Activated naive CD4-positive, alpha-beta T cell treated with anti-CD3 and anti-CD28 coated beads for 36 hours (primary cell): ENCODE measurements around the gene MGST2. TPM values are rescaled to one million over a fixed set of nuclear protein-coding genes. Genes with fewer than 3 reads are reported as not detected.

Experiments used
- CTCF ChIA-PET: fragments of 350-600 bp; sonication (Branson Sonifier 250); formaldehyde crosslinking; loops from one replicate; lab custom pipeline; 2021; ENCODE audit warnings: antibody characterized with exemption; lab: Charles Lee
- DNase-seq: peaks from one replicate; pipeline ENCODE4 v3.0.0-alpha.2; 2020
- H3K27ac Mint-ChIP-seq: one replicate; pipeline ENCODE4 v1.8.0; 2021; ENCODE audit warnings: mild to moderate bottlenecking, mixed read lengths
- H3K27me3 Mint-ChIP-seq: one replicate; pipeline ENCODE4 v1.8.0; 2021; ENCODE audit warnings: low read depth, mixed read lengths
- H3K36me3 Mint-ChIP-seq: one replicate; pipeline ENCODE4 v1.8.0; 2021; ENCODE audit warnings: low read depth, mixed read lengths
- H3K4me1 Mint-ChIP-seq: one replicate; pipeline ENCODE4 v1.8.0; 2021; ENCODE audit warnings: low read depth, mixed read lengths
- H3K4me3 Mint-ChIP-seq: one replicate; pipeline ENCODE4 v1.8.0; 2021; ENCODE audit warnings: mild to moderate bottlenecking, moderate library complexity, mixed read lengths
- H3K9me3 Mint-ChIP-seq: one replicate; pipeline ENCODE4 v1.8.0; 2021; ENCODE audit warnings: mixed read lengths
- intact Hi-C: fragments of 100-400 bp; cut with micrococcal nuclease; formaldehyde crosslinking; loops from one replicate; pipeline ENCODE4 v1.15.1; 2023
- total RNA-seq, 2 experiments: library from RNA; stranded (reverse); gene quantifications; one replicate each; pipeline ENCODE4 v1.2.3, GENCODE V29; 2021

The MGST2 gene
- total RNA-seq, 2 experiments from 2014 or later, result 5.4 to 6.2 TPM

DNA sequence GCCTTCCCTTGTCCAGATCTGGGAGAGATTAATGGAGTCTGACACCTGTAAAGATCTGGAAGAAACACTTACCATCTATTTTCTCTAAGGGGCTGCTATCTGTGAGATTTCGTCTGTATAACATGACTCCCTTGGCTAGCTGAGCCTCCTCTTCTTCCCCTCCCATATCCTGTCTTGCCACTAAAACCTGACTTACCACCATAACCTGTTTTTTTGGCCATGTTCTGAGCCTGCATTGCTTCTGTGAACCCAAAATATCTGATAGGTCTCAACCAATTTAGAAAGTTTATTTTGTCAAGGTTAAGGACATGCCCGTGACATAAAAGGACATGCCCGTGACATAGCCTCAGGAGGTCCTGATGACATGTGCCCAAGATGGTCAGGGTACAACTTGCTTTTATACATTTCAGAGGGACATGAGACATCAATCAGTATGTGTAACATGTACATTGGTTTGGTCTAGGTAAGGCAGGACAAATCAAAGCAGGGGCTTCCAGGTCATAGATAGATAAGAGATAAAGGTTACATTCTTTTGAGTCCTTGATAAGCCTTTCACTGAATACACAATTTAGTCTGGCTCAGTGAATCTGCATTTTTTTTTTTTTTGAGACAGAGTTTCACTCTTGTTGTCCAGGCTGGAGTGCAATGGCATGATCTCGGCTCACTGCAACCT lies 11.4 kb downstream of the MGST2 start:
- intact Hi-C loops, result no loop called here
- CTCF ChIA-PET, result interaction anchor here (1.1 kb wide), 1 partner anchor 56 kb away, joined by 4 read pairs; no protein-coding TSS in a partner anchor
- no peak for DNase-seq
- H3K36me3 Mint-ChIP-seq, result no peaks in the 10 kb centered on the region
- H3K9me3 Mint-ChIP-seq, result no peaks in the 10 kb centered on the region
- H3K27ac Mint-ChIP-seq, result no peak overlapping the region
- H3K27me3 Mint-ChIP-seq, result no peaks in the 10 kb centered on the region
- H3K4me1 Mint-ChIP-seq, result no peaks in the 10 kb centered on the region
- H3K4me3 Mint-ChIP-seq, result no peak overlapping the region

DNA sequence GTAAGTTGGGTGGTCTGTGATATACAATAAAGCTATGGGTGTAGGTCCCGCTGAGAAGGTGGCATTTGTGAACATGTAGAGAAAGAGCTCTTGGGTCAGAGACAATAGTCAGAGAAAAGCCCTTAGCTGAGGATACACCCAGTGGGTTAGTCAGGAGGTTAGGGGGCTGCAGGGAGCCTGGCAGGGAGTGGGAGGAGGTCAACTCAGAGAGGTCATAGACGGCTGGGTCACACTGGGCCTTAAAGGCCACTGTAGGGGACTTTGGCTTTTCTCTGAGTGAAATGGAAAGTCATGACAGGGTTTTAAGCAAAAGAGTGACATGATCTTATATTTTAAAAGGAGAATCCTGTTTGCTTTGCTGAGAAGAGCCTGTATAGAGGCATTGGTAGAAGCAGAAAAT lies 16.7 kb downstream of the MGST2 start:
- Mint-ChIP-seq H3K27ac (peak overlapping the region; percentile 10), H3K4me1 (peaks cover 5% of the 10 kb centered on the region), H3K4me3 (no peak overlapping the region), H3K36me3 (no peaks in the 10 kb centered on the region), H3K27me3 (no peaks in the 10 kb centered on the region), H3K9me3 (peaks cover 2% of the 10 kb centered on the region)
- CTCF ChIA-PET, result interaction anchor here (0.6 to 1.0 kb wide), 2 partner anchors 16 to 26 kb away, joined by 3 read pairs; partner anchors contain the start of gene MGST2
- no peak for DNase-seq
- intact Hi-C loops, result no loop called here

DNA sequence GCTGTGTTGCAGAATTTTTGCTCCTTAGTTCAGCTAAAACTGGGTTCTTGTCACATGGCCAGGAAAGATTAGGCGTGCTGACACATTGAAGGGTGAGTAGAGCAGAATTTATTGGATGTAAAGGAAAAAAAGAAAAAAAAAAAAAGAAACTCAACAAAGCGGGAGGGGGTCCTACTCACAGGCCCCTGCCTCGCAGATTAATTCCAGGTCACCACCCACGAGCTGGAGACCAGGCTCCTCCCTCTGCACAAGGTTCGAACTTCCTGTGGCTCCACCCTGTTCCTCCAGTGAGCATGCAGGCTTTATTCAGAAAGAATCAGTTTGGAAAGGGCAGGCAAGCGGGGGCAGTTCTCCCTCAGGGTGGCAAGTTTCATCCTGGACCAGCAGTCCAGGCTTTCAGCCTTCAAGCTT lies 17.1 kb downstream of the MGST2 start:
- H3K4me3 Mint-ChIP-seq, result no peak overlapping the region
- no peaks in the 10 kb centered on the region for H3K36me3 Mint-ChIP-seq
- H3K4me1 Mint-ChIP-seq, result peaks cover 5% of the 10 kb centered on the region
- DNase-seq, result no peak
- intact Hi-C loops, result no loop called here
- CTCF ChIA-PET, result interaction anchor here (0.6 kb wide), 2 partner anchors 26 to 30 kb away, joined by 3 read pairs; no protein-coding TSS in a partner anchor
- peak overlapping the region; percentile 10 for H3K27ac Mint-ChIP-seq
- peaks cover 2% of the 10 kb centered on the region for H3K9me3 Mint-ChIP-seq
- H3K27me3 Mint-ChIP-seq, result no peaks in the 10 kb centered on the region

DNA sequence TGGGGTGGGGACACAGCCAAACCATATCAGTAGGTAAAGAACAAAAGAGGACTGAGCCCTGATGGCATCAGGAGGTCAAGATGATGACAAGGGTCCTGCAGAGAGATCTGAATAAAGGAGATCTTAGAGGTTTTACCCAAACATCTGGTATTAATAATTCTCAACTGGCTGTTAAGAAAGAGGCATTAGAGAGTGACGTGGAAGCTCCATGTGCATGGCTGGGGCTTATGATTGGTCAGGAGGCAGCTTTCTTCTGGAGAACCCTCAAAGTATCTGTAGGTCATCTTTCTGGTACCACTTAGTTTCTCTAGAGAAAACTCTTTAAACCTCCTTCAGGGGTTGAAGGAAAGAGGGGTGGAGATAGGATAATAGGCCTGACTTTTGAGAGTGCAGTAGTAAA lies 18.7 kb downstream of the MGST2 start:
- Mint-ChIP-seq H3K27me3 (no peaks in the 10 kb centered on the region), H3K4me1 (peaks cover 5% of the 10 kb centered on the region), H3K9me3 (peaks cover 2% of the 10 kb centered on the region), H3K36me3 (no peaks in the 10 kb centered on the region), H3K4me3 (no peak overlapping the region), H3K27ac (no peak overlapping the region)
- DNase-seq, result no peak
- intact Hi-C loops, result no loop called here
- CTCF ChIA-PET, result interaction anchor here (1.3 kb wide), 1 partner anchor 29 kb away, joined by 3 read pairs; no protein-coding TSS in a partner anchor

DNA sequence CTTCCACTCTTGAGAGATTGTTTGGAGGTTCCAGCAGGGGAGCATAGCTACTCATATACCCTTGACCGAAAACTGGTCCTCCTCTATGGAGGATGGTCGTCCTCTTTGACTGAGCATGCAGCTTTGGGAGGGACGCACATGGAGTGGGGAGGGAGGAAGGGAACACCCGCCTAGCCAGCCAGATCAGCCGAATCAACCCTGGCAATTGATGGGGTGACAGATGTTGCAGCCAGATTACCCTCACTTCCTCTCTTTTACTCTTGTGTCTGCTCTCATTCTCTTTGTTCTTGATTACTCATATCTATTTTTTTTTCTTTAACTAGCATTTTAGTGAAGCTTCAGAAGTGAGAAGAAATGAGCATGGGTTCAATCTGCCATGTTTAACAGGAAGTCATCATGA lies 19.6 kb downstream of the MGST2 start:
- H3K36me3 Mint-ChIP-seq, result no peaks in the 10 kb centered on the region
- H3K4me3 Mint-ChIP-seq, result no peak overlapping the region
- H3K27me3 Mint-ChIP-seq, result no peaks in the 10 kb centered on the region
- peaks cover 5% of the 10 kb centered on the region for H3K4me1 Mint-ChIP-seq
- CTCF ChIA-PET, result interaction anchor here (1.3 kb wide), 1 partner anchor 30 kb away, joined by 3 read pairs; no protein-coding TSS in a partner anchor
- intact Hi-C loops, result loop anchor here (1.0 kb wide), 2 partner anchors 20 to 28 kb away; partner anchors contain the start of gene MGST2
- H3K9me3 Mint-ChIP-seq, result peaks cover 2% of the 10 kb centered on the region
- H3K27ac Mint-ChIP-seq, result no peak overlapping the region
- peak; percentile 34 for DNase-seq

DNA sequence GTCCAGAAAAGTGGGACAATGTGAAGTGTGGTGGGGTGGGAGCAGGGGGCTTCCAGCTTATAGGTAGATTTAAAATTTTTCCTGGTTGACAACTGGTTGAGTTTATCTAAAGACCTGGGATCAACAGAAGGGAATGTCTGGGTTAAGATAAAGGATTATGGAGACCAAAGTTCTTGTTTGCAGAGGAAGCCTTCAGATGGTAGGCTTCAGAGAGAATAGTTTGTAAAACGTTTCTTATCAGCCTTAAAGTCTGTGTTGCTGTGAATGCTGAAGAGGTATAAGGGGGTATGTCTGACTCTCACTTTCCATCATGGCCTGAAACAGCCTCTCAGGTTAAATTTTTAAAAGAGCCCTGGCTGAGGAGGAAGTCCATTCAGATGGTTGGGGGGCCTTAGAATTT lies 20.5 kb downstream of the MGST2 start:
- intact Hi-C loops, result no loop called here
- H3K27ac Mint-ChIP-seq, result no peak overlapping the region
- no peaks in the 10 kb centered on the region for H3K27me3 Mint-ChIP-seq
- peaks cover 2% of the 10 kb centered on the region for H3K9me3 Mint-ChIP-seq
- CTCF ChIA-PET, result no interaction called here
- no peak for DNase-seq
- H3K4me1 Mint-ChIP-seq, result peaks cover 5% of the 10 kb centered on the region
- H3K4me3 Mint-ChIP-seq, result no peak overlapping the region
- H3K36me3 Mint-ChIP-seq, result no peaks in the 10 kb centered on the region

DNA sequence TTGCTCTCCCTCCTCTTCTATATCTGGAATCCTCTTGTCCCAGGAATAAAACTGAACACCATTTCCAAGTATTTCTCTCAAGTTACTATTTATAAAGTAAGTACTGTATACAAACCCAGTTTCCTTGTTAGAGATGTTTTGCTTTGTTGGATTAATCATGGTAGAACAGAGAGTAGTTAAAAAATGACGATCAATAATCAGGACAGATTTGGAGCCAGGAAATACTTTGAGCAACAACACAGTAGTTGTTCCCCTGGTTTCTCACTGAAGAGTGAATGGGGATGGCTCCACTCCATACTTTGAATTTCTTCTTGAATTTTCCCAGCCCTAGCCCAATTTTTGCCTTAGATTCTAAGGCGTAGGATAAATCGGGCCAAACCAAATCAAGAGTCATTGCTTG lies 21.4 kb downstream of the MGST2 start:
- no peak for DNase-seq
- H3K27me3 Mint-ChIP-seq, result no peaks in the 10 kb centered on the region
- CTCF ChIA-PET, result no interaction called here
- intact Hi-C loops, result no loop called here
- peaks cover 5% of the 10 kb centered on the region for H3K4me1 Mint-ChIP-seq
- no peak overlapping the region for H3K4me3 Mint-ChIP-seq
- H3K36me3 Mint-ChIP-seq, result no peaks in the 10 kb centered on the region
- H3K9me3 Mint-ChIP-seq, result peaks cover 2% of the 10 kb centered on the region
- no peak overlapping the region for H3K27ac Mint-ChIP-seq

DNA sequence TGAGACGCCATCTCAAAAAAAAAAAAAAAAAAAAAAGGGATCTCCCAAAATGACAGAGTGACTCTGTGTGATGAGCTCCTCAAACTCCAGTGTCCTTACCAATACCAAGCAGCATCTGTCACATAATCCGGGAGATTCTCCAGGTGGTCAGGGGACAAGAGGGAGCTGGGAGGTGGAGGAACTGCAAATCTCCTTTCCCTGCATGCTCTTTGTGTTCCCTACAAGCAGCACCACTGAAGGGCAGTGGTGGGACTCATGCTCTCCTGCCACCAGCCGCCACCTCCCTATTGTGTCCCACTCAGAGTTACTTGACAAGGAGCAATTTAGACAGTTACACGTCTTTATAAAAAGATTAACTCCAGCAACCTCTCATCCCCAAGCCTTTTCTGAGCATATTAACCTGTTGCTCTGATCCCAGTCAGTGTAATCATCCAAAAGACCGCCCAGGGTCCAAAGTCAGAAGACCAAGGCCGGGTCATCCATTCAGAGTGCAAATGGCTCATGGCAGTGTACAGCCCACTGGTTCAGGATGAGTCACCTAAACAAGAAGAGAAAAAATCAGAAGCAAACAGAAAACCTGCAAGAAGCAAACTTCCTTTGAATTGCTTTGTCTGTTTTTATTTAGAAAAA lies 23.6 kb downstream of the MGST2 start:
- no peak overlapping the region for H3K27ac Mint-ChIP-seq
- CTCF ChIA-PET, result interaction anchor here (0.7 kb wide), 1 partner anchor 32 kb away, joined by 3 read pairs; no protein-coding TSS in a partner anchor
- H3K4me3 Mint-ChIP-seq, result no peak overlapping the region
- DNase-seq, result no peak
- peaks cover 5% of the 10 kb centered on the region for H3K4me1 Mint-ChIP-seq
- peaks cover 2% of the 10 kb centered on the region for H3K9me3 Mint-ChIP-seq
- H3K36me3 Mint-ChIP-seq, result no peaks in the 10 kb centered on the region
- H3K27me3 Mint-ChIP-seq, result no peaks in the 10 kb centered on the region
- intact Hi-C loops, result no loop called here

DNA sequence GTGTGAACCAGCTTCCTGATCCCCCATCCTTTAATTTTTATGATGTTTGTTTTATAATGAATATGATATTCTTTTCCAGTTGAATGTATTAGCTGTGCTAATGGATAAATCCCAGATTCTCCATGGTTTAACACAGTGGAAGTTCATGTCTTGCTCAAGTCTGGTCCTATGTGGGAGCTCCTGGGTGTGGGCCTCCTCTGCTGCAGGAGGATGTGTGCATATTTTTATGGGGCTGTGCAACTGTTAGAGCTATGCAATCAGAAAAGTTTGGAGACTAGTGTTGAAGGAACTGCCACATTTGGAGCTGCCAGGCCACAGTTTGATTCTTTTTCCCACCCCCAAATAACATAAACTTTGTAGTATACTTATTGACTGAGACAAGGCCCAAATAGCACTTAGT lies 24.8 kb downstream of the MGST2 start:
- intact Hi-C loops, result no loop called here
- H3K9me3 Mint-ChIP-seq, result no peaks in the 10 kb centered on the region
- no peak overlapping the region for H3K27ac Mint-ChIP-seq
- no peaks in the 10 kb centered on the region for H3K4me1 Mint-ChIP-seq
- no peak for DNase-seq
- H3K36me3 Mint-ChIP-seq, result no peaks in the 10 kb centered on the region
- no peak overlapping the region for H3K4me3 Mint-ChIP-seq
- CTCF ChIA-PET, result interaction anchor here (0.6 to 1.1 kb wide), 3 partner anchors 8 to 34 kb away, joined by 4 to 5 read pairs (median 4); no protein-coding TSS in a partner anchor
- H3K27me3 Mint-ChIP-seq, result no peaks in the 10 kb centered on the region

DNA sequence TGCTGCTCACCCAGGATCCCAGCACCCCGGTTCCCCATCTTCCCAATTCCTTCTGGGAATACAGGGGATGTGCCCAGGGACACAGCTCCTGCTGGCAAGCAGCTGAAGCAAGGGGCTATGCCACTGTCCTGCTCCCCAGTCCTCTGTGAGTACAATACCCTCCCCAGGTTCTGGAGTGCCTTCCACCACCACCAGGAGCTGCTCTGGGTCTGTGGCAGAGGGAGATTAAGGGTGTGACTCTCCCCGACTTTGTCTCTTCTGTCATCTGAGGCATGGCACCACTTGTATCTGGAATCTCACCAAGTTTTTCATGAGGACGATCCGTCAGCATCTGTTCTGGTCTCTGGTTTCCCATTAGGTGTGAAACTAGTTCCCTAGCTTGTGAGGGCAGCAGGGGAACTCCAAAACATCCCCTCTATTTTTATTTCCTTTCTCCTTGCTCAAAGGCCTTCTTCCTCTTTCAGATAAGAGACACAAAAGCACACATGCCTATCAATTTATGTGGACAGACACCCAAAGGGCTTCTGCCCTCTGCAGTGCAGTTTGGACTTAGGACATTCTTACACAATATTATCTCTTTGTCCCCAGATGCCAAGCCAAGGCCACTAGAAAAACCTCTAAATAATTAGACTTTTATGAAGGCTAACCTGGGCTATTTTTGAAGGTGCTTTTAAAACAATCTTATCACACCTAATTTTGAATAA lies 26.8 kb downstream of the MGST2 start:
- CTCF ChIA-PET, result no interaction called here
- no peak overlapping the region for H3K4me3 Mint-ChIP-seq

DNA sequence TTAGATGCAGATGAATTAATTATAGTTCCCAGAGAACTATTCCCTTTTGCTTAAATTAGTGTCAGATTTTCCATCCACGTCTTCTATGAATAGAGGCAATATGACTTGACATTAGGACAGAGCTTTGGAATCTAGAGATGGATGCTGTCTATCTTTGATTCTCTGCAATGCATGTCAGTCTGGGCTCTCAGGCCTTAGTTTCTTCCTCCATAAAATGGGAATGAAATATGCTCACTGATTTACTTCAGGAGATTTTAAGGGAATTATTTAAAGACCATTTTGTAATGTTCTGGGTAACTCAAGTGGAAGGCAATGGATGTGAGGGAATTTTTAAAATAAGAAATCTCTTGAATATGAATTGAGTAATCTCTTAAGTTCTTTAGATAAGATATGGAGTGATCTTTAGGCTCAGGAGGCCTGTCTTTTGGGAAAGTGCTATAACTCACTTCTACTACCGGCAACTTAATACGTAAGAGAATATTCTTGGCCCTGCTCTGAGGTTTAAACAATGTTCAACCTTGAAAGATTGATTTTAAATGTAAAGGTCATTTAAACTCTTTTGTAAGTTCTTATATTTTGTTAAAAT lies 29.0 kb downstream of the MGST2 start:
- peaks cover 1% of the 10 kb centered on the region for H3K9me3 Mint-ChIP-seq
- peaks cover 2% of the 10 kb centered on the region for H3K27me3 Mint-ChIP-seq
- intact Hi-C loops, result no loop called here
- CTCF ChIA-PET, result no interaction called here
- DNase-seq, result no peak
- H3K27ac Mint-ChIP-seq, result no peak overlapping the region
- no peaks in the 10 kb centered on the region for H3K4me1 Mint-ChIP-seq
- no peaks in the 10 kb centered on the region for H3K36me3 Mint-ChIP-seq
- H3K4me3 Mint-ChIP-seq, result no peak overlapping the region

More for the DNA sequence above, 26.8 kb downstream of the MGST2 start:
- Mint-ChIP-seq H3K27me3 (no peaks in the 10 kb centered on the region), H3K36me3 (no peaks in the 10 kb centered on the region), H3K9me3 (no peaks in the 10 kb centered on the region), H3K4me1 (no peaks in the 10 kb centered on the region), H3K27ac (no peak overlapping the region)
- intact Hi-C loops, result no loop called here
- no peak for DNase-seq

DNA sequence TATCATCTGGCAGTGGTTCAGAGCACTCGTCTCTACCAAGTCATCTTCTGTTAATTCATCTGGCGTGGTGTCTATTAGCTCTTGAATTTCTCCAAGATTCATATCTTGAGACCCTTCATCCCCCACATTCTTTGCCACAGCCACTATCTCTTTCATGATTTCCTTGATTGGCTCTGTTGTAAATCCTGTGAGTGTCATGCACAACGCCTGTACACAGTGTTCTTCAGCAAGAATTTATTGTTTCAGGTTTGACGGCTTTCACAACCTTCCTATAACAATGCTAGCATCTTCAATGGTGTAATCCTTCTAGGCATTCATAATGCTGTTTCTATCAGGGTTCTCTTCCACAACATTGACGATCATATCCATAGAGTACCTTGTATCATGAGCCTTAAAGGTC lies 30.9 kb downstream of the MGST2 start:
- Mint-ChIP-seq H3K4me3 (no peak overlapping the region), H3K9me3 (peaks cover 1% of the 10 kb centered on the region), H3K4me1 (no peaks in the 10 kb centered on the region), H3K36me3 (no peaks in the 10 kb centered on the region), H3K27ac (no peak overlapping the region), H3K27me3 (peaks cover 2% of the 10 kb centered on the region)
- no peak for DNase-seq
- intact Hi-C loops, result no loop called here
- CTCF ChIA-PET, result interaction anchor here (1.0 kb wide), 1 partner anchor 9 kb away, joined by 5 read pairs; no protein-coding TSS in a partner anchor
